HFFc6 (cell line): ENCODE measurements around the gene RUBCNL. TPM values are rescaled to one million over a fixed set of nuclear protein-coding genes. Genes with fewer than 3 reads are reported as not detected.

Source experiments
- DNase-seq: peaks from one replicate; pipeline ENCODE4 v3.0.0-alpha.2; 2018
- H3K27ac Mint-ChIP-seq: 2 replicates; pipeline ENCODE4 v1.8.0; 2020; ENCODE audit warnings: mild to moderate bottlenecking, mixed read lengths
- H3K27me3 Mint-ChIP-seq: 2 replicates; pipeline ENCODE4 v1.8.0; 2021; ENCODE audit warnings: mild to moderate bottlenecking, moderate library complexity, mixed read lengths; ENCODE audit not compliant: insufficient read depth
- H3K36me3 Mint-ChIP-seq: 2 replicates; pipeline ENCODE4 v1.8.0; 2021; ENCODE audit warnings: low read depth, mixed read lengths
- H3K4me1 Mint-ChIP-seq: 2 replicates; pipeline ENCODE4 v1.8.0; 2020; ENCODE audit warnings: low read depth, mixed read lengths
- H3K4me3 Mint-ChIP-seq: 2 replicates; pipeline ENCODE4 v1.8.0; 2020; ENCODE audit warnings: mild to moderate bottlenecking, moderate library complexity, mixed read lengths
- H3K9me3 Mint-ChIP-seq: 2 replicates; pipeline ENCODE4 v1.8.0; 2020; ENCODE audit warnings: mild to moderate bottlenecking, mixed read lengths
- total RNA-seq, 6 experiments: library from RNA; stranded (reverse); fragmentation: NEBNext Ultra II Directional; extraction: Animal tissue kit (Norgen Biotek cat#: 25700); gene quantifications; 2 replicates in 1 of 6; 3 replicates in 5 of 6; pipeline ENCODE4 v1.2.3, GENCODE V29; 2021
- TF ChIP-seq, protein P1 (sequence below): fragments of 200-600 bp; sonication (generic); IDR thresholded peaks from 2 replicates; pipeline ENCODE4 v1.5.0; 2021; ENCODE audit warnings: antibody characterized with exemption, mild to moderate bottlenecking

RUBCNL gene
- total RNA-seq, 6 experiments from 2014 or later, result not detected

DNA sequence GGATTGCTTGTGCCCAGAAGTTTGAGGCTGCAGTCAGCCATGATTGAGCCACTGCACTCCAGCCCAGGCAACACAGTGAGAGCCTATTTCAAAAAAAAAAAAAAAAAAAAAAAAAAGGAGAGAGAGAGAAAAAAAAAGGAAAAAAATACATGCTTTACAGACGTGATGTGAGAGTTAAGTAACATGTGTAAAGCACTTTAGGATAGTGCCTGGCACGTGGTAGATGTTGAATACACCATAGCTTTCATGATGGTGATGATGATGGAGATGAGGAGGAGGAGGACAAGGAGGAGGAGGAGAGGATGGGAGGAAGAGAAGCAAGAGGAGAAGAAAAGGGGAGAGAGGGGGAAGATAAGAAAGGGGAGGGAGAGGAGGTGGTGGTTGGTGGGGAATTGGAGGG is 15.1 kb upstream of the RUBCNL start:
- H3K27me3 Mint-ChIP-seq, result peaks cover 3% of the 10 kb centered on the region; the same call in 1 of the 2 replicates
- H3K9me3 Mint-ChIP-seq, result no peaks in the 10 kb centered on the region; the same call in 1 of the 2 replicates
- DNase-seq, result no peak
- H3K27ac Mint-ChIP-seq, result no peak overlapping the region
- no peak overlapping the region for H3K4me3 Mint-ChIP-seq
- TF ChIP-seq, protein P1, sequence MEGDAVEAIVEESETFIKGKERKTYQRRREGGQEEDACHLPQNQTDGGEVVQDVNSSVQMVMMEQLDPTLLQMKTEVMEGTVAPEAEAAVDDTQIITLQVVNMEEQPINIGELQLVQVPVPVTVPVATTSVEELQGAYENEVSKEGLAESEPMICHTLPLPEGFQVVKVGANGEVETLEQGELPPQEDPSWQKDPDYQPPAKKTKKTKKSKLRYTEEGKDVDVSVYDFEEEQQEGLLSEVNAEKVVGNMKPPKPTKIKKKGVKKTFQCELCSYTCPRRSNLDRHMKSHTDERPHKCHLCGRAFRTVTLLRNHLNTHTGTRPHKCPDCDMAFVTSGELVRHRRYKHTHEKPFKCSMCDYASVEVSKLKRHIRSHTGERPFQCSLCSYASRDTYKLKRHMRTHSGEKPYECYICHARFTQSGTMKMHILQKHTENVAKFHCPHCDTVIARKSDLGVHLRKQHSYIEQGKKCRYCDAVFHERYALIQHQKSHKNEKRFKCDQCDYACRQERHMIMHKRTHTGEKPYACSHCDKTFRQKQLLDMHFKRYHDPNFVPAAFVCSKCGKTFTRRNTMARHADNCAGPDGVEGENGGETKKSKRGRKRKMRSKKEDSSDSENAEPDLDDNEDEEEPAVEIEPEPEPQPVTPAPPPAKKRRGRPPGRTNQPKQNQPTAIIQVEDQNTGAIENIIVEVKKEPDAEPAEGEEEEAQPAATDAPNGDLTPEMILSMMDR, result no peak
- H3K4me1 Mint-ChIP-seq, result no peaks in the 10 kb centered on the region; the same call in 1 of the 2 replicates
- H3K36me3 Mint-ChIP-seq, result no peaks in the 10 kb centered on the region

DNA sequence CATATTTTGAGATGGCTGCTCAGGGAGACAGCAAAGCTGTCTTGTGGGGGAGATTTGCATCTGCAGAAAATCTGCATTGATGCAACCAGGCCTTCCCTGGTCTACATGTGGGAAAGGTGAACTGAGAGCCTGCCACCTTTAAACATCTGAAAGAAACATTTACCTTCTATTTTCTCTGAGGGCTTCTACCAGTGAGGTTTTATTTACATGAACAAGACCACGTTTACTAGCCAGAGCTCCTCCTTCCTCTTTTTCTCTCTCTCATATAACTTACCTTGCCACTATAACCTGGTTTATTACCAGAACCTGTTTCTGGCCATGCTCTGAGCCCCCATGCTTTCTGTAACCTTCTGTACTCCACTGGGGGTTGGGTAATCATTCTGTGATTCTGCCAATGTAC is 14.4 kb upstream of the RUBCNL start:
- TF ChIP-seq, protein P1, result no peak
- Mint-ChIP-seq H3K4me1 (no peaks in the 10 kb centered on the region; the same call in 1 of the 2 replicates), H3K9me3 (no peaks in the 10 kb centered on the region; the same call in 1 of the 2 replicates)

DNA sequence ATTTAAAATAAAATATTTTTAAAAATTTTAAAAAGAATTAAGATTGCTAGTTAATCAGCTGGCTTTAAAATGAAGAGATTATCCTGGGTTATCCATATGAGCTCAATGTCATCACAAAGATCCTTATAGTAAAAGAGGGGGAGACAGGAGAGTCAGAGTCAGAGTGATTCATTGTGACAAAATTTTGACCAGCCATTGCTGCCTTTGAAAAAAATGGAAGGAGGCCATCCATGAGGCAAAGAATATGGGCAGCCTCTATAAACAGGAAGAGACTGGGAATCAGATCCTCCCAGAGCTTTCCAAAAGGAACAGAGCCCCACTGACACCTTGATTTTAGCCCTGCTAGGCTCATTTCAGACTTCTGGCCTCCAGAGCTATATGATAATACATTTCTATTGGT is 9.3 kb upstream of the RUBCNL start:
- peaks cover 2% of the 10 kb centered on the region; the same call in 1 of the 2 replicates for H3K27me3 Mint-ChIP-seq
- H3K36me3 Mint-ChIP-seq, result no peaks in the 10 kb centered on the region
- no peak overlapping the region for H3K27ac Mint-ChIP-seq
- TF ChIP-seq, protein P1, result no peak
- no peak for DNase-seq
- H3K4me1 Mint-ChIP-seq, result no peaks in the 10 kb centered on the region; the same call in 1 of the 2 replicates
- no peaks in the 10 kb centered on the region; the same call in 1 of the 2 replicates for H3K9me3 Mint-ChIP-seq
- H3K4me3 Mint-ChIP-seq, result no peak overlapping the region

More for the DNA sequence above, 14.4 kb upstream of the RUBCNL start:
- Mint-ChIP-seq H3K36me3 (no peaks in the 10 kb centered on the region), H3K4me3 (no peak overlapping the region), H3K27ac (no peak overlapping the region), H3K27me3 (peaks cover 2% of the 10 kb centered on the region; the same call in 1 of the 2 replicates)
- no peak for DNase-seq

DNA sequence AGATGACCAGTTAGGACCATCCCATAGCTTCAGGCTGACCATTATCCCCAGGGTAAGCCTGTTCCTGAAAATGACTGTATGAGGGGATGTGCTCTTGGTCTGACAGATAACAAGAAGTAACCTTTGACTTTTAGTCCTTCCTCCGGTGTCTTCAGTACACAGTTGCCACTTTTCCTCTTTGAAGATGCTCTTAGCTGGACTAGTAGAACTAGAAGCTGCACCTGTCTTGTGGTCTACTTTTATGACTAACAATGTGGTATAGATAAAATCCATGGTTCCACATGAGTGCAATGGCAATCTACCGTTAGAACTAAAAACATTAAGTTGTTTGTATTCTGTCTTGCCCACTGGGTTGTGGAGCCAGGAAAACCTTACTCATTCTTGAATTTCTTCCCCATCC is 5.9 kb upstream of the RUBCNL start:
- H3K4me3 Mint-ChIP-seq, result no peak overlapping the region
- peaks cover 4% of the 10 kb centered on the region; the same call in 1 of the 2 replicates for H3K27me3 Mint-ChIP-seq
- H3K4me1 Mint-ChIP-seq, result no peaks in the 10 kb centered on the region
- no peak overlapping the region for H3K27ac Mint-ChIP-seq
- DNase-seq, result no peak
- H3K36me3 Mint-ChIP-seq, result no peaks in the 10 kb centered on the region
- TF ChIP-seq, protein P1, result no peak
- H3K9me3 Mint-ChIP-seq, result no peaks in the 10 kb centered on the region; the same call in 1 of the 2 replicates

DNA sequence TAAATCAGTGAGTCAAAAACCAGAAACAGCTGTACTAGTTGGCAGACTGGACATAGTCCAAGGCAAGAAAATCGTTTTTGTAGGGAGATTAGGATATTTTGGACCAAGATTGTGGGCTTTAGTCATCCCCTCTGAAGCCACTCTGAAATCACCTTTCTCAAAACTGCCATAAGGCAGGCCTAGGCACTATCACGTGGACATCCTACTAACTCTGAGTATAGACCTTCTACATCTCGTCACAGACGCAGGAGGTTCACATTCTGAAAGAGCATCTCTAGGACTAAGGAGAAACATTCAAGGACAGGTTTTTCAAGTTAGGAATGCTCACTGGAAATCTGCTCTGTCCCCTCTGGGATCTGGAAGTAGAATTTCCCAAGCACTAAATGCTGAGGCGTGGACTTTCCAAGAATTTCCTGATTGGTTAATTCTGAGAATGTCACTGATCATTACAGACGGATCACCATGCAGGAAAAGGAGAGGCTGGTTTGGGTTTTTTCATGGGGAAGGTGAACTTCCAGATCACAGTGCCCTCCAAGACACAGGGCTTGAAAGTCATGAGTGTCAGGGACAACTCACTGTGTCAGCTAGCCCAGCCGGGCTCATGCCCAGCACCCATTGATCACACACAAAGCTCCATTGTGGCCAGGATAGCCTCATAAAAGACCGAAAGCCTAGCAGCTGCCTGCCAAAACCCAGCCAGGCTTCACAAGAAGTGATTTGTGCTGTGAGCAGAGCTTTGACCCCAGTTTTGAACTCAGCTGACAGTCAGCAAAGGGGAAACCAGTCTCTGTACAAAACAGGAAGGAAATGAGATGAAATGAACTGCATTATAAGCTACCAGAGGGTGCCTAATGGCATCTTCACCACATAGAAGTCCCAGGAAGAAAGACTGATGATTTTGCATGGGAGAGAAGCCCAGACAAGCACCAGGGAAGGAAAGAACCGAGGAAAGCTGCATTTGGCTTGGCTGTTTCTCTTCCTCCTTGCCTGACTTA is 2.7 kb upstream of the RUBCNL start:
- H3K27me3 Mint-ChIP-seq, result peaks cover 19% of the 10 kb centered on the region; the same call in 1 of the 2 replicates
- no peak for DNase-seq
- H3K4me3 Mint-ChIP-seq, result no peak overlapping the region
- peaks cover 6% of the 10 kb centered on the region; the same call in 1 of the 2 replicates for H3K4me1 Mint-ChIP-seq
- H3K27ac Mint-ChIP-seq, result no peak overlapping the region
- H3K36me3 Mint-ChIP-seq, result no peaks in the 10 kb centered on the region
- H3K9me3 Mint-ChIP-seq, result no peaks in the 10 kb centered on the region; the same call in 1 of the 2 replicates
- TF ChIP-seq, protein P1, result no peak
